Measurements from ENCODE around the gene PER3.
A peak's percentile ranks its signal among the peaks of the same experiment; 100 is the strongest.
"Not testable (repeated sequence)": the region's sequence is repeated elsewhere in the genome, so short reads cannot be mapped to it uniquely, and the experiment has no call there.

The PER3 gene

DNA sequence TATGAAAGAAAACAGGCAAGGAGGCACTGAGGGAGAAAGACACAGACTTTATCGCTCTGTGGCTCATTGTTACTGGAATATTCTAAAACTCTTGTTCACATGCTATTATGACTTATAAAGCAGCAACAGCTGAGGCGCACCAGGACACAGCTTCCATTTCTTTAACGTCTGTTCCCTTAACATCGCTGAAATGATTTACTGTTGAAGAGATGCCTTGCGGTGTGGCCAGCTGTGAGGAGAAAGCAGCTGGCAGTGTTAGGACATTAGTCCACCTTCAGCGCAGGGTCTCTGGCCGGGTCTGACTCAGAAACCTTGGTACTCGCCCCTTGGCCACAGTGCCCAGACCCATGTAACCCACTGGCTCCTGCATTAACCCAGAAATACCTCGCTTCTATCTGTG lies 3.1 kb upstream of the PER3 start:
- no peak for DNase-seq

DNA sequence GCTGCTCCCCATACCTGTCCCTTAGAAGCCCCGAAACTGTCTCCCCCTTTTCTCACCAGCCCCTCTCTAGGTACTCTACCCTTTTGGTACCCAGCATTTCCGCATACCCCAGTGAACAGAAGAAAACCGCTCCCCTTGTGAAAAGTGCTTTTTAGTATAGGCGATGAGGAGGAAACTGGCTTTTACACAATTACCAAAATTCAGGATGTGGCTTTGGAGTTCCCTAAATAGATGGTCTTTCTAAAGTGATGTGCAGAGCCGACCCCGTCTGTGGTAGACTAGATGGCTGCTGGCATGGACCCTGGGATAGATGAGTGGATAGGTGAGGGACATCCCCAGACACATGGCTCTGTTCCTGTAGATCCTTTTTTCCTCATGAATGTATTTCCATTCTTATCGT lies 2.6 kb upstream of the PER3 start:
- no peak for DNase-seq

DNA sequence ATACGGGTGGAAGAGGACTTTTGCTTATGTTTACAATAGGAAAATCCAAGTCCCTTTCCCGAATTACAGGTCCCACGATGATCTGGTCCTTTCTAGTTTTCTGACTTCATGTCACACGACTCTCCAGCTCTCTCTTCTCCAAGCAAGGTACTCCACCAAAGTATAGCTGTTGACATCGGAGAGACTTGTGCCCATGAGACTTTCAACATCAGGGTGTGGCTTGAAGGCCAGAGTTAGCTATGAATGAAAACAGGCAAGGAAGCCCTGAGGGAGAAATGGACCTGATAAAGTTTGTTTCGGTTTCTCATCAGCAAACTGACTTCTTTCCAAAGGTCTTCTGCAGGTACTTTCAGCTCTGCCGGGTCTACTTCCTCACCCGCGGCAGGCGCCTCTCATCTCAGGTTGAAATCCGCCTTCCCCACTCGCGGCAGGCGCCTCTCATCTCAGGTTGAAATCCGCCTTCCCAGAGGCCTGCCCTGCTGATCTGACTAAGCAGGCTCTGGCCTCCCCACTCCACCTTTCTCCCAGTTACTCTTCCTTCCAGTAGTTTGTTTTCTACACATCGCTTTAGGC lies 2.1 kb upstream of the PER3 start:
- peak in 1 of 2 experiments; percentile 15 for DNase-seq

DNA sequence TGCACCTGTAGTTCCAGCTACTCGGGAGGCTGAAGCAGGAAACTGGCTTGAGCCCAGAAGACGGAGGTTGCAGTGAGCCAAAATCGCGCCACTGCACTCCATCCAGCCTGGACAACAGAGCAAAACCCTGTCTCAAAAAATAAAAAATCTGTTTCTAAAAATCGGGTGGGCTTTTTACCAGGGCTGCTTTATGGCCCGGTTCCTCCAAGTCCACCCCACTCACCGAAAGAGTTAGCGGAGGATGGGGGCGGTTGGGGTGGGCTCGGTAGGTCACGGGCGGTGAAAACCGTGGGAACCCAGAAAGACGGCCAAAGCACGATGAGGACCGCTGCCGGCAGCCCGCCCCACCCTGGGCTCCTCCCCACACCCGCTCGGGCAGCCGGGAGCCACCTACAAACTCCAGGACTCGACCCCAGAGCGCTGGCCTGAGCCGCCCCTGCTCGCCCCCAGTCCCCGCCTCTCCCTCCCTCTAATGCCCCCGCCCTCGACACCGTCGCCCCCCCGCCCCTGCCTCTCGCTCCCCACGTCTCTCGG lies 846 bp upstream of the PER3 start:
- DNase-seq: no peak

DNA sequence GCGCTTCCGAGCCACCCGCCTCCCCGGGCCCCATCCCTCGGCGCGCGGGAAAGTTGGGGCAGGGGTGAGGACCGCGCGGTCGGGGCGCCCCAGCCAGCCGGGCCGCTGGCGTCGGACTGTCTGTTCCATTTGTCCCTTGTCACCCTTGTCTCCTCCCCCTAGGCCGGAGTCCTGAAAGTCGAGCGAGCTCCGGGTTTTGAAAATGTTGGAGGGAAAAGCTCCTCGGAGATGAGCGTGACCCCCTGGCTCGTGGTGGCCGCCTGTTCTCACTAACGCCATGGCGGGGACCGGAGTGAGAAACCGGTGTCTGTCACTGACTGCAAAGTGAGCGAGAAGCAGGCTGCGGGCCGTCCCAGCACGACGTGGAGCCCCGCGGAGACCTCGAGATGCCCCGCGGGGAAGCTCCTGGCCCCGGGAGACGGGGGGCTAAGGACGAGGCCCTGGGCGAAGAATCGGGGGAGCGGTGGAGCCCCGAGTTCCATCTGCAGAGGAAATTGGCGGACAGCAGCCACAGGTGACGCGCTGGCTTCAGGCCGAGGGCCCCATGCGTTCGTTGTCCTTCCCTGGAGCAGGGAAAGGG lies 491 bp downstream of the PER3 start:
- no peak for DNase-seq

DNA sequence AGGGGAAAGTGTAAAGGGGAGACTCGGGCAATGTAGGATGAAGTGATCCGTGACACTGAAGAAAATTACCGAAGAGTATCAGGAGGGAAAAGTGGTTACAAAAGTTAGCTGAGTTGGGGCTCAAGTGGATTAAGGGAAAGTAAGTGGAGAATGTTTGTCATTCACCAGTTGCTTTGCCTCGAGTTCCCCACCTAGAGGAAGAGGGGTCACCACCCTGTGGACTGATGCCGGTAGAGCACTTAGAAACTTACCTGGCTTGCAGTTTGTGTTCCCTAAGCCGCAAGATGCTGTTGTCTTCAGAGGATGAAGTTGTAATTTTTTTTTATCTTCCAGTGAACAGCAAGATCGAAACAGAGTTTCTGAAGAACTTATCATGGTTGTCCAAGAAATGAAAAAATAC lies 1.0 kb downstream of the PER3 start:
- no peak for DNase-seq

DNA sequence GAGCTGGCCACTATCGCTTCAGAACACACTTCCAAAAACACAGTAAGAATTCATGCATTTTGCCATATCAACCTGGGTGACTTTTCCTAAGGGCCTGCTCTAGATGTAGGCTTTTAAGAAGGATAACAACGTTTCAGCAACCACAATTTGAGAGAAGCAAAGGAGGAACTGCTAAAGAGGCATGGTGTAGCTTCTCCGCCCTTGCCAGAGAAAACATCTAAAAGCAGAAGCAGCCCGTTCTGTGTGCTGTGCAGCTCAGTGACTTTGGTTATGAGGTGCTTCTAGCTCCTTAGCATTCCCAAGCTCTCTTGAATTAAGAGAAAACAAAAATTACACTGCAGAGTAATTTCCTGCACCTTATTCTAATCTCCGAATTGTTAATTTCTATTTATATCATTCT lies 2.7 kb downstream of the PER3 start:
- no peak for DNase-seq

DNA sequence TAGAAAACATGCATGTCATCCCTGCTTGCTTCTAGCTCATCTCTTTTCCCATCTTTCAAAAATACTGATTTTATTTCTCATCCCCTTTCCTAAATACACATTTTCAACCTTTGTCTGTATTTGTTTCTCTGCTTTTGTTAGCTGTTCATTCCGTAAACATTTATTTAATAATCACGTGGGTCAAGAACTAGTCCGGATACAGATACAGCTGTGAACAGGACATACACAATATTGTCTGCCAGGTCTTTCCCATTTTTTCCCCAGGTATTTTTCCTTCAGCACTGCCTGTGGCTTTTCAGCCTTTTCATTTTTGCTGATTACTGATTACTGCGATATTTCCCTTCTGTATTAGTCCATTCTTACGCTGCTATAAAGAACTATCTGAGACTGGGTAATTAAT lies 5.7 kb downstream of the PER3 start:
- DNase-seq: no peak

DNA sequence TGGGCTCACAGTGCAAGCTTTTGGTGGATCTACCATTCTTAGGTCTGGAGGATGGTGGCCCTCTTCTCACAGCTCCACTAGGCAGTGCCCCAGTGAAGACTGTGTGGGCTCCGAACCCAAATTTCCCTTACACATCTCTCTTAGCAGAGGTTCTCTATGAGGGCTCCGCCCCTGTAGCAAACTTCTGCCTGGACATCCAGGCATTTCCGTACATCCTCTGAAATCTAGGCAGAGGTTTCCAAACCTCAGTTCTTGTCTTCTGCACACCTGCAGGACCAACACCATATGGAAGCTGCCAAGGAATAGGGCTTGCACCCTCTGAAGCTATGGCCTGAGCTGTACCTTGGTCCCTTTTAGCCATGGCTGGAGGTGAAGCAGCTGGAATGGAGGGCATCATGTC lies 6.9 kb downstream of the PER3 start:
- DNase-seq: not testable (repeated sequence)

DNA sequence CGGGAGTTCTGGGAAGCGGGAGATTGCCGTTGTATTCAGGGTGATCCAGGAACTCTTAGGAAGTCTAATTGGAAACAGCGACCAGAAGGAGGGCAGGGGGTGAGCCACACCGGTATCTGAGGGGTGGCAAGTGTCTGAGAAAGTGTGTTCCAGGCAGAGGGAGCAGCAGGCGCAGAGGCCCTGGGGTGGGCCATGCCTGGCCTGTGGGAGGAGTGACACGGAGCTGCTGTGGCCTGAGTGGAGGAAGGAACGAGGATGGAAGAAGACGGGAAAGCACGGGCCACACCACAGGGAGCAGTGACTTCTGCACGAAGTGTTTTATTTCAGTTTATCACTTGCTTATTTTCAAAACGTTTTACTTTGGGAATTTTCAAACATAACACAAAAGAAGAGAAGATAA lies 11.3 kb downstream of the PER3 start:
- no peak for DNase-seq

DNA sequence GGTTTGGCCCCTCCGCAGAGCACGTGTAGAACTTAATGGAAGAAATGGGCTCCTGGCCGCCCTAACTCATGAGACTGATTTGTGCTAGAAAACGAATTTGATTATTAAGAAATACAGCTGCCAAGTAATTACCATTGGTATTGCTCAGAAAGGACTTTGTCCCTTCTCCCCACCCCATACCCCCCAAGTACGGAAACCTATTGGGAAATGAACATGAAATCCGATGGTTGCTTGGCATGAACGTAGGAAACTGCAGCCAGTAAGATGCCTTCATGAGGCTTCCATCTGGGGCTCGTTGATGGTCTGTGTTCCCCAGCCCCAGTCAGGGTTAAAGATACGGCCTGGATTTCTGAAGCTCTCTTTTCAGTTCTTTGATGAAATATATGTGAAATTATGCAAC lies 21.4 kb downstream of the PER3 start:
- DNase-seq: no peak

DNA sequence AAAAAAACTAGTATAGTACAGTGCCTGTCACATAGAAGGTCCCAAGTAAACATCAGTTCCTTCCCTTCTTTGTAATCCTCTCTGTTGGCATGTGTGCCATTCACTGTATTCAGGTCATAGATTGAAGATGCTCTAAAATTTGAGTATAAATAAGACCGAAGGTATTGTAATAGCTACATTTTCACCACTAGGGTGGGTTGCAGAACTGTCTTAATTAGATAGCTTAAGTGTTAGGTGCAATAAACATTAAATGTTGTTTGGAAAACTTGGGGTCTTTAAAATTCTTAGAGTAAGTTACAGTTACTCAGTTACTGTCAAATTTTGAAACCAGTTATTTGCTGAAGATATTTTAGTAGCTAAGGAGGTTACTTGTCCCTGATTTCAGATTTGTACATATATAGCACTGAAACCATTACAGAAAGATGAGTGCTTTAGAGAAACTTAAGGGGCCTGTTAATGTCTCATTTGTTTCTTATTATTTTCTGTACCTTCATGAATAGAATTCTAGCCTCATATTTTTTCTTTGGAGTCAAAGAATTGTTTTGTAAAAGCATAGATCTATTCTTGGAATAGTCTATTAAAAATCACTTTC lies 24.3 kb downstream of the PER3 start:
- DNase-seq: no peak

DNA sequence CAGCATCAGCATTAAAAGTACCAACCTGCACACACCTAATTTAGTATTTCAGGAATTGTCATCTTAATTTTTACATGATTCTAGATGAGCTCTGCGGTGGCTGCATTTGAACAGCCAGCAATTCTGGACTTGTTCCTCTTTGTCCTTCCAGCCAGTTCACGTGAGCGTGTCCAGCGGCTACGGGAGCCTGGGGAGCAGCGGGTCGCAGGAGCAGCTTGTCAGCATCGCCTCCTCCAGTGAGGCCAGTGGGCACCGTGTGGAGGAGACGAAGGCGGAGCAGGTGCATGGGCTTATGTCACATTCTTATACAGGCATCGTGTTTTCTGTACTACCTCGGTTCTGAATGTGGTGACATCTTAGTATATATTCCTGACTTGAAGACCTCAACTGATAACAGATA lies 25.7 kb downstream of the PER3 start:
- no peak for DNase-seq

DNA sequence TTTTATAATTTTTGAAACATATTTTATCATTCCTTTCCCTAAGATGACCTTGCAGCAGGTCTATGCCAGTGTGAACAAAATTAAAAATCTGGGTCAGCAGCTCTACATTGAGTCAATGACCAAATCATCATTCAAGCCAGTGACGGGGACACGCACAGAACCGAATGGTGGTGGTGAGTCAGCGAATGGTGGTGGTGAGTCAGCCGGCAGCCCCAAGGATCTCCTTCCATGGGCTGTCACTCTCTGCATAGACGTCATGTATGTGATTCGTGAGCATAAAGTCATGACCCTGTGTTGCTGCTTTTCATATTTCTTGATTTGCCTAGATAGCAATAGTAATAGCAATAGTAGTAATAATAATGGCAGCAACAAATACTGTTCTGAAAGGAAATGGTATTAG lies 26.3 kb downstream of the PER3 start:
- DNase-seq: peak in 1 of 2 experiments; percentile 13

DNA sequence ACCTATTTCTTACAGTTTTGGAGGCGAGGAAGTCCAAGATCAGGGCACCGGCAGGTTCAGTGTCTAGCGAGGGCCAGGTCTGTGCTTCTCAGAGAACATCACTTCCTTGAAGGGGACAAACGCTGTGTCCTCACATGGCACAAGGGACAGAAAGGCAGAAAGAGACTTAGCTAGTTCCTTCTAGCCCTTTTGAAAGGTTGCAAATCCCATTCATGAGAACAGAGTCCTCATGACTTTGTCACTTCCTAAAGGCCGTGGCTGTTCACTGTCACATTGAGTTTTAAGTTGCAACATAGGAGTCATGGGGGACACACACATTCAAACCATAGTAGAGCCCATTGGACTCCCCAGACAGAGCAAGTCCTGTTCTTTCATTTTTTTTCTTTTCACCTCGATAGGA lies 27.4 kb downstream of the PER3 start:
- no peak for DNase-seq

DNA sequence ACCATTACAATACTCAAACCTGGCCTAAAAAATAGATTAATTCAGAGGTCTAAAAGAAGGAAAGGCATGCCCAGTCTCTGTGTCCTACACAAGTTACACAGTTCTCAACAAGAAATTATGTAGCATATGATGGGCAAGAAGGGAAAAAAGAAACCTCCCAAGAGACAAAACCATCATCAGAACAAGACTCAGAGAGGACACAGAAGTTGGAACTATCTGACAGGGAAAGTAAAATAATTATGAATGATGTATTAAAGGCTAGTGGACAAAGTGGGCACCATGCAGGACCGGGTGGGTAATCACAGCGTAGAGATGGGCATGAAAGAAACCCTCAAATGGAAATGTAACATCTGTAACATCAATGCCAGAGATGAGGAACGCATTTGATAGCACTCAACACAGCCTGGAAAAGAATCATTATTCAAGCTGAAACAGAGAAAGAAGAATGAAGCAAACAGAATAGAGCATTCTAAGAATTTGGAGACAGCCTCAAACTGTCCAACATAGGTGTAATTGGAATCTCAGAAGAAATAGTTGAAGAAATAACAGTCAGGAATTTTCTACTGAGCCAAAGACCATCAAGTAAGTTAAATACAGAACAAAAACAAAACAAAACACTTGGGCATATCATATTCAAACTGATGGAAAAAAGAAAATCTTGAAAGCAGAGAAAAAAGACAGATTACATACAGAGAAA lies 29.7 kb downstream of the PER3 start:
- no peak for DNase-seq

DNA sequence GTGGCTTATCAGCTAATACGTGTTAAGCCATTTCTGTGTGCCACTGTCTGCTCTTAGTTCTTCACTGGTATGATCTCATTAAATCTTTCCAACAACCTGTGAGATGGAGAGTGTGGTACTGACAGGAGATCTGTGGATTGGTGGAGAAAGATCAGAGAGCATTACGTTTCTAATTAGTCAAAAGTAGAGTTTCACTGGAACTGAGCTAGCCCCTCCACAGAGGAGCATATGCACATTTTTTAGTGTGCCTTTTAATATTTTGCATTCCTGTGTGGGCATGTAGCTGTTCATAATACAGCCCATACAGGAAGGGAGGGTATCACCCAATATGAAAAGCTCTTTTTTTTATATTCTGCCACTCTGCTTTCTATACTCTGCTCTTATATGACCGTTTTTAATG lies 37.2 kb downstream of the PER3 start:
- no peak for DNase-seq

DNA sequence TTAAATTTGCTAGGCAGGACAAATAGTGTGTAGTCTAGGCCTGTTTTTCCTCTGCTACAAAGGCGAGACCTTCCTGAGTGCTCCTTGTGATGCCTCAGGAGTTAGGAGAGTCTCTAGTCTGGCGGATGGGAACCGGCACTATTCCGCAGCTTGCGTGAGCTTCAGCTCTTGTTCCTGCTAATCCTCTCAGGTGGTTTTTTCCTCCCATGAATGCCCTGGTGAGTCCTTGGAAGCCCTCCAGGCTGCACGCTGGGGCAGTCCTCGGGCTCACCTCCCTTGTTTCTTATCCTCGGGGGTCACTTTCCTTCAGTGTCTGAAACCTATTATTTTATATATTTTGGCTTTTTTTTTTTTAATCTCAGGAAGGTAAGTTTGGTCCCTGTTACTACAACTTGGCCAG lies 40.6 kb downstream of the PER3 start:
- DNase-seq: no peak

DNA sequence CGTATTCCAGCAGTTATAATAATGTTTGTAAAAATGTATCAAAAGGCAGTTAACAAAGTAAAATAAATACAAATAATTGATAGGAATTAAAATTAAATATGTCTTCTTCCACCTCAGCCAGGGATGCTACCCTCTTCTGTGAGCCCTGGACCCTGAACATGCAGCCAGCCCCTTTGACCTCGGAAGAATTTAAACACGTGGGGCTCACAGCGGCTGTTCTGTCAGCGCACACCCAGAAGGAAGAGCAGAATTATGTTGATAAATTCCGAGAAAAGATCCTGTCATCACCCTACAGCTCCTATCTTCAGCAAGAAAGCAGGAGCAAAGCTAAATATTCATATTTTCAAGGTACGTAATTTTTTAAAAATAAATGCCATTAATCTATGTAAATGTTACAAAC lies 42.3 kb downstream of the PER3 start:
- no peak for DNase-seq

DNA sequence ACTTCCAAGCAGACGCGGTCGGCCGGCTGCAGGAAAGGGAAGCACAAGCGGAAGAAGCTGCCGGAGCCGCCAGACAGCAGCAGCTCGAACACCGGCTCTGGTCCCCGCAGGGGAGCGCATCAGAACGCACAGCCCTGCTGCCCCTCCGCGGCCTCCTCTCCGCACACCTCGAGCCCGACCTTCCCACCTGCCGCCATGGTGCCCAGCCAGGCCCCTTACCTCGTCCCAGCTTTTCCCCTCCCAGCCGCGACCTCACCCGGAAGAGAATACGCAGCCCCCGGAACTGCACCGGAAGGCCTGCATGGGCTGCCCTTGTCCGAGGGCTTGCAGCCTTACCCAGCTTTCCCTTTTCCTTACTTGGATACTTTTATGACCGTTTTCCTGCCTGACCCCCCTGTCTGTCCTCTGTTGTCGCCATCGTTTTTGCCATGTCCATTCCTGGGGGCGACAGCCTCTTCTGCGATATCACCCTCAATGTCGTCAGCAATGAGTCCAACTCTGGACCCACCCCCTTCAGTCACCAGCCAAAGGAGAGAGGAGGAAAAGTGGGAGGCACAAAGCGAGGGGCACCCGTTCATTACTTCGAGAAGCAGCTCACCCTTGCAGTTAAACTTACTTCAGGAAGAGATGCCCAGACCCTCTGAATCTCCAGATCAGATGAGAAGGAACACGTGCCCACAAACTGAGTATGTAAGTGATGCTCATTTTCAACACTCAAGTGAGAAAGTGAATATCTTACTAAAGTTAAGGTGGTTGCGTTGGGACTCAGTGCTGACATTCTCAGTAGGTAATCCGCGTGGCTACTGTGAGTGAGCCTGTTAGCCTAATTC lies 43.2 kb downstream of the PER3 start:
- DNase-seq: peak; percentile 25 to 27

DNA sequence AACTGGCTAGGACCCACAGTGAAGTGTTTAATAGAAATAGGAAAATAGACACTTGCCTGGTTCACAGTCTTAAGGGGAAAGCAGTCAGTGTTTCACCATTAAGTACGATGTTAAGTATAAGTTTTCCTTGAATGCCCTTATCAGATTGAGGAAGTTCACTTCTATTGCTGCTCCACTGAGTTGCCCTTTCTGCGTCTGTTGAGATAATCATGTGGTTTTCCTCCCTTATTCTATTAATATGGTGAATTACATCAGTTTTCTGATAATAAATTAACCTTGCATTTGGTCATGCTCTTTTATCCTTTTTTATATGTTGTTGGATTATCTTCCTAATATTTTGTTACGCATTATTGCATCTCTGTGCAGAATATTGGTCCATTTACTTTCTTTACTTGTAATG lies 47.4 kb downstream of the PER3 start:
- DNase-seq: no peak

DNA sequence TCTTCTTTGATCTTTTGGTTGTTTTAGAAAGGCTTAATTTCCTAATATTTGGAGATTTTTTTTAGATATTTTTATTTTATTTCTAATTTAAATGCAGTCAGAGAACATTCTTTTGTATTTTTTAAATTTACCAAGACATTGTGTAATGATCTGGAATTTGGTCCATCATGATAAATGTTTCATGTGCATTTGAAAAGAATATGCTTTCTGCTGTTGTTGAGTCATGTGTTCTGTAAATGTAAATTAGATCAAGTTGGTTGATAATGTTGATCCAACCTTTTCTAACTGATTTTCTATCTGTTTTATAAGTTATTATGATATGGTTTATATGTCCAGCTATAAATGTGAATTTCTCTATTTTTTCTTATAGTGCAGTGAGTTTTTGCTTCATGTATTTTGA lies 48.9 kb downstream of the PER3 start:
- no peak for DNase-seq

DNA sequence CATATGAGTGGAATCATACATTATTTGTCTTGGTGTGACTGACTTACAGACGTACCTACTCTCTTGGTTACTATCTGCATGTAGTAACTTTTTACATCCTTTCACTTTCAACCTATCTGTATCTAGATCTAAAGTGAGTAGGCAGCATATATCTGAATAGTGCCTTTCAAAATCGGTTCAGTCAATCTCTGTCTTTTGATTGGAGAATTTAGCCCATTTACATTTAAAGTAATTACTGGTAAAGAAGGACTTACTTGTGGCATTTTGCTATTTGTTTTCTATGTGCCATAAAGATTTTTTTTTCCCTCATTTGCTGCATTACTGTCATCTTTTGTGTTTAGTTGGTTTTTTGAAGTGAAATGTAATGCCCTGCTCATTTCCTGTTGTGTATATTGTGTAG lies 54.6 kb downstream of the PER3 start:
- DNase-seq: no peak

Data from stimulated activated CD4-positive, alpha-beta T cell treated with anti-CD3 and anti-CD28 coated beads, Interleukin-4, amount 100 ng/mL, for 4 hours (primary cell).